A549 (cell line): ENCODE measurements around the gene MAP3K1.

Experiments used
- HDAC2 ChIP-seq: fragments of 200-600 bp; sonication (generic); IDR thresholded peaks from 2 replicates; pipeline ENCODE4 v1.6.1; 2016
- MYC ChIP-seq: IDR thresholded peaks from 2 replicates; pipeline ENCODE4 v1.6.1; 2012; ENCODE audit warnings: mild to moderate bottlenecking, inconsistent platforms, low read length, improper control_type of control experiment, borderline replicate concordance
- RAD21 ChIP-seq, 2 experiments: fragments of >200 bp in 1 of 2; sonication (Bioruptor Twin) in 1 of 2; formaldehyde crosslinking in 1 of 2; IDR thresholded peaks in 1 of 2; conservative IDR thresholded peaks in 1 of 2; 2 replicates in 1 of 2; 3 replicates in 1 of 2; pipeline ENCODE4 v1.6.1; 2012 to 2018; ENCODE audit warnings: inconsistent platforms in 1 of 2

GRCh38 chr5:56829137-56829908 is 14.0 kb downstream of the MAP3K1 start:
- TF ChIP-seq RAD21 (conservative IDR thresholded peaks at IDR 0.05 in 1 of 2, IDR thresholded peaks at IDR 0.05 in 1 of 2) (no peak), HDAC2 (no peak), MYC (no peak)
